Measurements from ENCODE around the gene ITPR3. TPM values are rescaled to one million over a fixed set of nuclear protein-coding genes. Genes with fewer than 3 reads are reported as not detected.

ITPR3 gene
- total RNA-seq, 2 donors from 2014 or later, result 39.2 to 50.8 TPM

- Mint-ChIP-seq H3K36me3 (no peaks in the 10 kb centered on the region), H3K9me3 (peaks cover 6% of the 10 kb centered on the region in 2 donors), H3K27ac (no peak overlapping the region)
- no peak for ATAC-seq
- no peak for DNase-seq (ENCODE audit: low spot score in 2 of 2)
Measured at GRCh38 chr6:33604941-33605854, 15.9 kb upstream of the ITPR3 start.

DNA sequence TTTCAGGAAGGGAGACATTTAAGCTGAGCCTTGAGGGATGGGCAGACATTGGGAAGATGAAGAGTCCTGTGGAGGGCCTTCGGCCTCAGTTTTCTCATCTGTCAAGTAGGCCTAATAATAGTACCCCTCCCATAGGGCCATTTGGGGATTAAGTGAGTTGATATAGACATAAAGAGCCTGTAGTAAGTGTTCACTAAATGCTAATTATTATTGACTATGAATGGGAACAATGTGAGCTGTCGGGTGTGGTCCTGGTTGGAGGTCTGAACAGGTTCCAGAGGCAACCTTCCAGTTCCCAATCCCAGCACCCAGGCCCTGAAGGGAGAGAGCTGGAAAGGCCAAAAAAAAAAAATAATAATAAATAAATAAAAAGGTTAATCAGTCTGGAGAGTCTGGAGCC, 14.5 kb upstream of the ITPR3 start:
- H3K9me3 Mint-ChIP-seq, result peaks cover 6% of the 10 kb centered on the region in 2 donors
- ATAC-seq (no peak), DNase-seq (ENCODE audit: low spot score in 2 of 2) (no peak)
- no peaks in the 10 kb centered on the region for H3K36me3 Mint-ChIP-seq
- H3K27ac Mint-ChIP-seq, result no peak overlapping the region

- no peaks in the 10 kb centered on the region for H3K36me3 Mint-ChIP-seq
- no peak for ATAC-seq
- H3K27ac Mint-ChIP-seq, result no peak overlapping the region
- peaks cover 6% of the 10 kb centered on the region in 2 donors for H3K9me3 Mint-ChIP-seq
- DNase-seq (ENCODE audit: low spot score in 2 of 2), result no peak
Measured at GRCh38 chr6:33607126-33607783, 13.9 kb upstream of the ITPR3 start.

DNA sequence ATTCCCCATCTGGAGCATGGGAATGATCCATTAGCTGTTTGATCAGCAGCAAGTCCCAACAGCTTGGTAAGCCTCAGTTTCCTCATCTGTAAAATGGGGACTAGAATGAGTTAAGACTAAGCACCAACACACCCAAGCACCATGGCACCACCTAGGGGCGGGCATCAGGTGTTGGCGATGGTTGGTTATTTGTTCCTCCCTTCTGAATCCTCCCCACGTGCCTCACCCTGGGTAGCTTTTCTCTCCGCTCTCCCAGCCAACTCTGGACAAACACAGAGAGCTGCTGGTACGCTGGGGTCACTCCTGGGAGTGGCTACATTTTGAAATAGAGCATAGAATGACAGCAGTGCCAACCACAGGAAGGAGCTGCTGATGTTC, 13.3 kb upstream of the ITPR3 start:
- H3K27ac Mint-ChIP-seq, result no peak overlapping the region
- DNase-seq (ENCODE audit: low spot score in 2 of 2) (peak in 1 of 2 donors; percentile 43), ATAC-seq (peak; percentile 64 to 66)
- peaks cover 6% of the 10 kb centered on the region in 2 donors for H3K9me3 Mint-ChIP-seq
- H3K36me3 Mint-ChIP-seq, result no peaks in the 10 kb centered on the region

GRCh38 chr6:33609019-33609418, 12.1 kb upstream of the ITPR3 start:
- Mint-ChIP-seq H3K9me3 (peaks cover 6% of the 10 kb centered on the region in 2 donors), H3K36me3 (no peaks in the 10 kb centered on the region), H3K27ac (no peak overlapping the region)
- ATAC-seq, result no peak
- no peak for DNase-seq (ENCODE audit: low spot score in 2 of 2)

- Mint-ChIP-seq H3K27ac (peak overlapping the region in 1 of 2 donors; percentile 55), H3K9me3 (peaks cover 6% of the 10 kb centered on the region in 2 donors), H3K36me3 (no peaks in the 10 kb centered on the region)
- DNase-seq (ENCODE audit: low spot score in 2 of 2) (no peak), ATAC-seq (no peak)
Measured at GRCh38 chr6:33609528-33609927, 11.6 kb upstream of the ITPR3 start.

DNA sequence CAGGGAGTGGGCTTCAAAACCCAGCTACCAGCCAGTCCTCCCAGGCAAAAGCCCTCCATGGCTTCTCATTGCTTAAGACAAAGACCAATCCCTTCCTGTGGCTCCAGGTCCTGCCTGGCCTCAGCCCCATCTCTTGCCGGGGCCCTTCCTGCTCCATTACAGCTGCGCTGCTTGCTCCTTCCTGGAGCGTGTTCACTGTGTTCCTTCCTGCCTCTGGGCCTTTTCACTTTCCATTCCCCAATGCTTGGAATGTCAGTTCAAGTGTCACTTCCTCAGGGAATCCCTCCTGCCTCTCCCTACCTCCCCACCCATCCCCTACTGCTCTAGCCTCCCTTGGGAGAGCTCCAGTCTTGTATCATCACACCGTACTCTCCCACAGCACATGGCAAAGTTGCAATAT, 11.1 kb upstream of the ITPR3 start:
- no peak for ATAC-seq
- Mint-ChIP-seq H3K9me3 (peaks cover 3 to 4% of the 10 kb centered on the region in 2 donors), H3K36me3 (no peaks in the 10 kb centered on the region), H3K27ac (peak overlapping the region in 1 of 2 donors; percentile 32)
- DNase-seq (ENCODE audit: low spot score in 2 of 2), result no peak

GRCh38 chr6:33610779-33611732, 10.1 kb upstream of the ITPR3 start:
- H3K9me3 Mint-ChIP-seq, result no peaks in the 10 kb centered on the region
- no peaks in the 10 kb centered on the region for H3K36me3 Mint-ChIP-seq
- ATAC-seq, result no peak
- no peak overlapping the region for H3K27ac Mint-ChIP-seq
- DNase-seq (ENCODE audit: low spot score in 2 of 2), result no peak

GRCh38 chr6:33613146-33613794, 7.9 kb upstream of the ITPR3 start:
- Mint-ChIP-seq H3K36me3 (no peaks in the 10 kb centered on the region), H3K27ac (no peak overlapping the region), H3K9me3 (no peaks in the 10 kb centered on the region)
- ATAC-seq (no peak), DNase-seq (ENCODE audit: low spot score in 2 of 2) (no peak)

DNA sequence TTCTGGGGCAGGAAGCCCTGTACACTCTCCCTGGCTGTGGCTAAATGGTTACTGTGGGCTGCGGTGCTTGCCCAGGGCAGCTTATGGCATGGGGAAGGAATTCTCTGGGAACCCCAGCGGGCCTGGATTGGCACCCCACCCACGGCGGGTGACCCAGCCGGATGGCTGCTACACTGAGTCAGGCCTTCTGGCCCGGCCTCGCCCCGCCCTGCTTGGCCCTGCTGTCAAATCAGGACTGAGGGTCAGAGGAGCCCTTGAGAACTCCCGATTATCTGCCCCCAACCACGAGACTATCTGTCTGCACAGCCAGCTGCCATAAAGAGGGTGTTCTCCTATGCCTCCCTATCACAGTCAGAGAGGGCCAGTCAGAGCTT, 7.3 kb upstream of the ITPR3 start:
- DNase-seq (ENCODE audit: low spot score in 2 of 2), result no peak
- no peaks in the 10 kb centered on the region for H3K9me3 Mint-ChIP-seq
- no peak for ATAC-seq
- H3K27ac Mint-ChIP-seq, result no peak overlapping the region
- H3K36me3 Mint-ChIP-seq, result no peaks in the 10 kb centered on the region

- no peaks in the 10 kb centered on the region for H3K9me3 Mint-ChIP-seq
- ATAC-seq (no peak), DNase-seq (ENCODE audit: low spot score in 2 of 2) (no peak)
- no peak overlapping the region for H3K27ac Mint-ChIP-seq
- H3K36me3 Mint-ChIP-seq, result peaks cover 0 to 5% of the 10 kb centered on the region in 2 donors
Measured at GRCh38 chr6:33616113-33616512, 5.0 kb upstream of the ITPR3 start.

- ATAC-seq, result no peak
- H3K9me3 Mint-ChIP-seq, result no peaks in the 10 kb centered on the region
- H3K27ac Mint-ChIP-seq, result no peak overlapping the region
- peaks cover 0 to 5% of the 10 kb centered on the region in 2 donors for H3K36me3 Mint-ChIP-seq
- no peak for DNase-seq (ENCODE audit: low spot score in 2 of 2)
Measured at GRCh38 chr6:33616913-33617312, 4.2 kb upstream of the ITPR3 start.

DNA sequence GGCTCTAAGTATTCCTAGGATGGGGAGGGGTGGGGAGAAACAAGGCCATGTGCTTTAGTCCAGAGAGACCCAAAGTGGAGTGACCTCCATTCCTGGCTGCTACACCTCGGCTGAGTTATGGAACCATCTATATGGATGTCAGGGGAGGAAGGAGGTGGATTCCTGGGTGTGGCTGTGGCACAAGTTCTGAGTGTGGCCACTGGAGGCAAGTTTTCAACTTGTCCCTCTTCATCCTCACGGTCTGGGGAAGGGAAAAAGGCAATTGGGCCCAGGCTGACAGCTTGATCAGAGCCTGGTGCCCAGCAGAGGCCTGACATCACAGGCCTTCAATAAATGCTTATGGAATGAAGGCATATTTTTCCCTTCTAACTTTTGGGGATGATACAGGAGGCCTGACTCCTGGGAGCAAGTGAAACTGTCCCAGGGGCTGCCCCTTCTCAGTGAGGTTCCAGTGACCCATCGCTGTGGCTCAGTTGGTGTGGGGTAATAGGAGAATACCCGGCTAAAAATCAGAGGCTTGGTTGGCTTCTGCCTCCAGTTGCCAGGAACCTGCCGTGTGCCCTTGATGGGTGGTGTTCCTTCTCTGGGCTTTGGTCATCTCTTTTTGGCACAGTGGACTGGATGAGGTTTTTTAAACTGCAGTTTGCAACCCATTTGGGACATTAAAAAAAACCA, 1.8 kb upstream of the ITPR3 start:
- no peak for DNase-seq (ENCODE audit: low spot score in 2 of 2)
- Mint-ChIP-seq H3K36me3 (peaks cover 12 to 19% of the 10 kb centered on the region in 2 donors), H3K9me3 (no peaks in the 10 kb centered on the region), H3K27ac (peak overlapping the region in 1 of 2 donors; percentile 76)
- ATAC-seq, result no peak

- ATAC-seq (no peak), DNase-seq (ENCODE audit: low spot score in 2 of 2) (peak in 1 of 2 donors; percentile 47)
- Mint-ChIP-seq H3K27ac (peak overlapping the region; percentile 76 to 92), H3K9me3 (no peaks in the 10 kb centered on the region), H3K36me3 (peaks cover 12 to 19% of the 10 kb centered on the region in 2 donors)
Measured at GRCh38 chr6:33620158-33620855, 815 bp upstream of the ITPR3 start.

DNA sequence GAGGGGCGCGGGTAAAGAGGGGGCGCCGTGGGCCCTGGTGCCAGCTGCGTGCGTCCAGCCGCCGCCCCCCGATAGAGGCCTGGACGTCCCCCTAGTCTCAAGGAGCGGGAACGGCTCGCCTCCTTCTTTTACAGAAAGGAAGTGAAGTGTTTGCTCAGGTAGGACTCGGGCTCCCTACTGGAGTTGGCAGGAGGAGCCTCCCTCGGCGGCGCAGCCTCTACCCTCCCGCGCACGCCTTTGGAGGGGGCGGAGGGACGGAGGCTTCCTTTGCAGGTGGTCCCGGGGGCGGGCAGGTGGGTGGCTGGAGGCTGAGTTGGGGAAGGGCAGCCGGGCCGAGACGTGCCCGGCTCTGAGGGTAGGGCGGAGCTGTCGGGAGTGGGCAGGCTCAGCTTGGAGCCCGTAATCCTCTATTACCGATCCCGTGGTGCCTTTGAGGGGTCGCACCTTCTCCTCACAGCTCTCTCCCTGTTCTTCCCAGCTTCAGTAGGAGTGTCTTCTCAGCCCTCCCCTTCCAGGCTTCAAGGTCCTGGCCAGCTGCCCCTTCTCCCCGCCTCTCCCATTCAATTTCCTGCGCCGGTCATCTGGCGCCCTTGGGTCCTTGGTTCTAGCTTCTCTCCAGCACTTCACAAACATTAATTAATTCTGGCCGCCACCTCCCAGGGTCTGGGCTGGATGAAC, 728 bp downstream of the ITPR3 start:
- H3K36me3 Mint-ChIP-seq, result peaks cover 12 to 19% of the 10 kb centered on the region in 2 donors
- H3K27ac Mint-ChIP-seq, result peak overlapping the region; percentile 81 to 93
- ATAC-seq, result peak; percentile 35 to 36
- peak in 1 of 2 donors; percentile 35 for DNase-seq (ENCODE audit: low spot score in 2 of 2)
- no peaks in the 10 kb centered on the region for H3K9me3 Mint-ChIP-seq
